K562 (cell line): ENCODE measurements around the gene PRKAR1B. TPM values are rescaled to one million over a fixed set of nuclear protein-coding genes. Genes with fewer than 3 reads are reported as not detected.

Experiments used
- BCOR ChIP-seq: fragments of 450-650 bp; IDR thresholded peaks from 2 replicates; pipeline ENCODE4 v1.6.1; 2016
- COPS2 ChIP-seq: fragments of 450-650 bp; conservative IDR thresholded peaks from 2 replicates; pipeline ENCODE4 v1.6.1; 2016; ENCODE audit warnings: mild to moderate bottlenecking, moderate library complexity
- E2F5 ChIP-seq: sonication (generic); formaldehyde crosslinking; IDR thresholded peaks from 2 replicates; pipeline ENCODE4 v1.8.0; 2022; ENCODE audit warnings: mild to moderate bottlenecking, missing genetic modification reagents
- EP300 ChIP-seq: IDR thresholded peaks from 2 replicates; pipeline ENCODE4 v1.6.1; 2012; ENCODE audit warnings: low read length, improper control_type of control experiment
- HNRNPL ChIP-seq: fragments of 200-400 bp; formaldehyde crosslinking; IDR thresholded peaks from 2 replicates; pipeline ENCODE4 v1.6.1; 2017; ENCODE audit warnings: low read depth, mild to moderate bottlenecking, low read length
- HNRNPLL ChIP-seq: fragments of 200-400 bp; formaldehyde crosslinking; IDR thresholded peaks from 2 replicates; pipeline ENCODE4 v1.6.1; 2017; ENCODE audit warnings: low read length, low read depth, mild to moderate bottlenecking; ENCODE audit not compliant: poor library complexity, severe bottlenecking
- L3MBTL2 ChIP-seq: fragments of 450-650 bp; IDR thresholded peaks from 2 replicates; pipeline ENCODE4 v1.6.1; 2016; ENCODE audit warnings: mild to moderate bottlenecking, moderate library complexity
- MEF2D ChIP-seq: conservative IDR thresholded peaks from 2 replicates; pipeline ENCODE4 v1.6.1; 2016; ENCODE audit warnings: low read depth, missing genetic modification characterization, missing compliant biosample characterization
- NCOA1 ChIP-seq: fragments of 450-650 bp; IDR thresholded peaks from 2 replicates; pipeline ENCODE4 v1.6.1; 2016; ENCODE audit warnings: low read depth
- NR0B1 ChIP-seq: fragments of 450-650 bp; IDR thresholded peaks from one replicate; pipeline ENCODE4 v1.6.1; 2018; ENCODE audit warnings: mild to moderate bottlenecking, moderate library complexity; ENCODE audit not compliant: partially characterized antibody
- PHF8 ChIP-seq: fragments of 200-600 bp; sonication (generic); IDR thresholded peaks from 2 replicates; pipeline ENCODE4 v1.6.1; 2012; ENCODE audit warnings: mixed run types, mild to moderate bottlenecking, inconsistent platforms, low read length, moderate library complexity, borderline replicate concordance
- RB1 ChIP-seq: fragments of 450-650 bp; IDR thresholded peaks from 2 replicates; pipeline ENCODE4 v1.6.1; 2017; ENCODE audit warnings: low read depth, mild to moderate bottlenecking
- SAP30 ChIP-seq: fragments of 200-600 bp; sonication (generic); IDR thresholded peaks from 2 replicates; pipeline ENCODE4 v1.6.1; 2012; ENCODE audit warnings: borderline replicate concordance, low read depth, mild to moderate bottlenecking, moderate library complexity, low read length, control low read depth, inconsistent platforms; ENCODE audit not compliant: insufficient read depth, poor library complexity, severe bottlenecking
- SETDB1 ChIP-seq: IDR thresholded peaks from one replicate; pipeline ENCODE4 v1.6.1; 2012; ENCODE audit warnings: low read length, control low read depth, inconsistent platforms
- SNIP1 ChIP-seq: fragments of 450-650 bp; IDR thresholded peaks from 2 replicates; pipeline ENCODE4 v1.7.1; 2017; ENCODE audit warnings: low read depth, mild to moderate bottlenecking
- SRF ChIP-seq, 2 experiments: fragments of 250-450, 450-650 bp in 1 of 2; sonication (Bioruptor Pico) in 1 of 2; sonication (generic) in 1 of 2; formaldehyde crosslinking; IDR thresholded peaks; 2 replicates each; pipeline versions ENCODE4 v1.5.0 to v1.5.1; 2020 to 2022; ENCODE audit warnings: mild to moderate bottlenecking in 1 of 2, missing genetic modification reagents in 1 of 2
- XRCC4 ChIP-seq: IDR thresholded peaks from one replicate; pipeline ENCODE4 v1.6.1; 2011; ENCODE audit not compliant: insufficient read depth, insufficient read length; ENCODE audit errors: extremely low read depth
- ZBTB49 ChIP-seq: sonication (generic); formaldehyde crosslinking; IDR thresholded peaks from 2 replicates; pipeline ENCODE4 v1.8.0; 2022; ENCODE audit warnings: missing genetic modification reagents, mild to moderate bottlenecking, borderline replicate concordance
- ZFX ChIP-seq: sonication (generic); formaldehyde crosslinking; IDR thresholded peaks from 2 replicates; pipeline ENCODE4 v1.8.0; 2022; ENCODE audit warnings: mild to moderate bottlenecking, missing genetic modification reagents, moderate library complexity
- ZNF347 ChIP-seq: fragments of 450-650 bp; formaldehyde crosslinking; IDR thresholded peaks from 2 replicates; pipeline ENCODE4 v1.4.0; 2020; ENCODE audit warnings: low read depth, mild to moderate bottlenecking, moderate library complexity
- ZNF384 ChIP-seq: IDR thresholded peaks from 2 replicates; pipeline ENCODE4 v1.6.1; 2012; ENCODE audit warnings: low read depth, low read length, improper control_type of control experiment
- ZNF740 ChIP-seq, 3 experiments: fragments of 200-800 bp in 1 of 3; sonication (Bioruptor generic) in 1 of 3; sonication (generic) in 1 of 3; formaldehyde crosslinking in 1 of 3; IDR thresholded peaks; 2 replicates each; pipeline versions ENCODE4 v1.6.1 to v1.8.0; 2016 to 2022; ENCODE audit warnings: mild to moderate bottlenecking in 2 of 3, missing compliant biosample characterization in 2 of 3, missing genetic modification characterization in 2 of 3, missing genetic modification reagents in 1 of 3
- polyA plus RNA-seq, 8 experiments: library from polyadenylated mRNA; depleted of rRNA in 4 of 8; stranded (reverse) in 5 of 8; unstranded in 3 of 8; fragments of >200 nt; fragmentation: Nextera tagmentation in 2 of 8; fragmentation: Illumina TruSeq in 1 of 8; extraction: Ambion mirVana in 2 of 8; extraction: Trizol in 1 of 8; gene quantifications; 2 replicates each; pipeline versions ENCODE4 v1.2.1 to v1.2.3, GENCODE V29; 2011 to 2014; ENCODE audit warnings: inconsistent platforms in 1 of 8, missing spikeins in 1 of 8
- total RNA-seq, 7 experiments: library from RNA; depleted of rRNA in 6 of 7; stranded (reverse); fragments of >200 nt in 6 of 7; fragmentation: Illumina TruSeq in 2 of 7; extraction: Trizol in 2 of 7; gene quantifications; 2 replicates each; pipeline versions ENCODE4 v1.2.1 to v1.2.3, GENCODE V29; 2011 to 2021; ENCODE audit warnings: low replicate concordance in 1 of 7

Gene PRKAR1B
- total and polyA plus RNA-seq, 9 of the 15 experiments (the other 6 are each of a cell fraction or from before 2014, with no cell fraction given): 0.99 to 30.5 (median 12.7) TPM

GRCh38 chr7:519484-520390 lies 207.3 kb downstream of the PRKAR1B start, which contains the start of gene PDGFA (continued):
- TF ChIP-seq SETDB1 (no peak), NCOA1 (no peak), HNRNPL (peak; percentile 58; the same call in 1 of the 2 replicates), ZNF384 (no peak), HNRNPLL (peak; percentile 43), PHF8 (peak; percentile 16; the same call in 1 of the 2 replicates), E2F5 (CRISPR knock-in tag) (no peak), L3MBTL2 (no peak; the same call in 1 of the 2 replicates), ZNF347 (CRISPR knock-in tag) (no peak), SRF (CRISPR knock-in tag; IDR thresholded peaks at IDR 0.05) (no peak), XRCC4 (no peak), MEF2D (no peak), SAP30 (no peak), ZNF740 (CRISPR knock-in tag; IDR thresholded peaks at IDR 0.05) (no peak), ZNF740 (tag; IDR thresholded peaks at IDR 0.05) (peak in 1 of 2 experiments; percentile 68; a peak in 2 of 4 replicates), RB1 (0 out of 2 replicates have a peak, but pooled peaks have one; percentile 14), ZBTB49 (CRISPR knock-in tag) (no peak), BCOR (no peak), EP300 (no peak), COPS2 (no peak), ZFX (CRISPR knock-in tag) (no peak; the same call in 1 of the 2 replicates), SNIP1 (no peak), NR0B1 (no peak)
